HG03378 (cell line): ENCODE results near the gene MYO1A.
"Not testable (repeated sequence)": the region's sequence is repeated elsewhere in the genome, so short reads cannot be mapped to it uniquely, and the experiment has no call there.

Experiments
- ATAC-seq: cut with Tn5 transposase; IDR thresholded peaks from one replicate; pipeline ENCODE4 v1.9.1; 2021; ENCODE audit warnings: mild to moderate bottlenecking, moderate library complexity; ENCODE audit not compliant: unreplicated experiment

MYO1A gene

DNA sequence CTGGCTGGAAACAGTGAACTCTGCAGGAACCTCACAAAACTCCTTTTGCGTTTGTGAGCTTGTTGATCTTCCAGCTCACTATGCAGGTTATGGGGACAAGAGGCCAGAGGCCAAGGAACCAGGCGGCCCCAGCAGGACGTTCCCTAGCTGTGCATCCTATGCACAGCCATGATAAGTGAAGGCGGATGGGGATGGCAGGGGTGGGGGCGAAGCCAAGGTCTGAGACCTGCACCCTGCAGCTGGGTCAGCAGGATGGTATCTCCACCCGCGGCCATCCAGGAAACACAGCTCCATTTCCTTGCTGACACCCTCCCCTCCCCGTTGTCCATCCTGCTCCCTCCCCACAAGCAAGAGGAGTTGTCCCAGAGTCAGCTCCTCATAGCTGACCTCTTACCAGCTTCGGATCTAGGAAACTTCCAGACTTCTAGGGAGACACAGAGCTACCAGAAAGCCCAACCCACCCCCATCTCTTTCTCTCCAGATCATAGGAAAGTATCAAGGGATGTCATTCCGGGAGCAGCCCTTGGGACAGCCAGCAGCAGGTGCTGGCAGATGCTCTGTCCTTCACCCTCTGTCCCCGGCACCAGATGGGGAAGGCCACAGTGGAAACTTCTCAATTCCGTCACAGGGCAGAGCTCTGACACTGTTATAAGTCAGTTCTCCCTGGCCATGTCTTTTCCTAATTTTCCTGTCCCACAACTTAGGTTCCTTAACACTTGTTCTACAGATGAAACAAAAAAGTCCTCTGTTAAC lies 53.0 kb downstream of the MYO1A start:
- no peak for ATAC-seq

DNA sequence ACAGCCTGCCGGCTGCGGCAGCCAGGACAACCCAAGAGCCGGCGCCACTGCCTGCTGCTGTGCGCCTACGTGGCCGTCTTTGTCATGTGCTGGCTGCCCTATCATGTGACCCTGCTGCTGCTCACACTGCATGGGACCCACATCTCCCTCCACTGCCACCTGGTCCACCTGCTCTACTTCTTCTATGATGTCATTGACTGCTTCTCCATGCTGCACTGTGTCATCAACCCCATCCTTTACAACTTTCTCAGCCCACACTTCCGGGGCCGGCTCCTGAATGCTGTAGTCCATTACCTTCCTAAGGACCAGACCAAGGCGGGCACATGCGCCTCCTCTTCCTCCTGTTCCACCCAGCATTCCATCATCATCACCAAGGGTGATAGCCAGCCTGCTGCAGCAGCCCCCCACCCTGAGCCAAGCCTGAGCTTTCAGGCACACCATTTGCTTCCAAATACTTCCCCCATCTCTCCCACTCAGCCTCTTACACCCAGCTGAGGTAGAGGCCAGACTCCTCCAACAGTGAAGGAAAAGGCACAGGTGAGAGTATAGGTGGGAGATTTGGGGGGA lies 53.9 kb downstream of the MYO1A start:
- no peak for ATAC-seq

GRCh38 chr12:56995201-56995929 lies 54.6 kb downstream of the MYO1A start:
- no peak for ATAC-seq

DNA sequence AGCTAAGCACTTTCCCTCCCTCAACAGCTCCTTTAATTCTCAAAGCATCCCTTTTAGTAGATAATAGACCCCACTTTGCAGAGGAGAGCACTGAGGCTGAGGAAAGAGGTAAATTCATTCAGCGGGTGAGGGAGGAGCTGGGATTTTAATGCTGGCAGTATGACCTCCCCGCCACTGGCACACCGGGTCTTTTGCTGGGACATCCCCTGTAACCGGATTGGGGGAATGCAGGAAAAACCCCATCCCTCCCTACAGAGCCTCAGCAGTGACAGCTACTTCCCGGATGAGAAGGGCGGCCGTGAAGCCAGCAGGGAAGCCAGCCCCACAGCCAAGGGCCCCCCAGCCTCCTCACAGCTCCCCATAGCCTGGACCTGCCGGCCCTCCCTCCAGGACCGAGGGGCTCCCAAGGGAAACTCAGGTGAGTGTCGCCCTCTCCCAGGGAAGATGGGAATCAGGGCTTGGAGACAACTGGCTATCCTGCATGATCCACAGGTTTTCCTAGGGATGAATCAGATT lies 55.6 kb downstream of the MYO1A start:
- no peak for ATAC-seq

- ATAC-seq = no peak
Measured at GRCh38 chr12:56993346-56993745, 56.6 kb downstream of the MYO1A start.

DNA sequence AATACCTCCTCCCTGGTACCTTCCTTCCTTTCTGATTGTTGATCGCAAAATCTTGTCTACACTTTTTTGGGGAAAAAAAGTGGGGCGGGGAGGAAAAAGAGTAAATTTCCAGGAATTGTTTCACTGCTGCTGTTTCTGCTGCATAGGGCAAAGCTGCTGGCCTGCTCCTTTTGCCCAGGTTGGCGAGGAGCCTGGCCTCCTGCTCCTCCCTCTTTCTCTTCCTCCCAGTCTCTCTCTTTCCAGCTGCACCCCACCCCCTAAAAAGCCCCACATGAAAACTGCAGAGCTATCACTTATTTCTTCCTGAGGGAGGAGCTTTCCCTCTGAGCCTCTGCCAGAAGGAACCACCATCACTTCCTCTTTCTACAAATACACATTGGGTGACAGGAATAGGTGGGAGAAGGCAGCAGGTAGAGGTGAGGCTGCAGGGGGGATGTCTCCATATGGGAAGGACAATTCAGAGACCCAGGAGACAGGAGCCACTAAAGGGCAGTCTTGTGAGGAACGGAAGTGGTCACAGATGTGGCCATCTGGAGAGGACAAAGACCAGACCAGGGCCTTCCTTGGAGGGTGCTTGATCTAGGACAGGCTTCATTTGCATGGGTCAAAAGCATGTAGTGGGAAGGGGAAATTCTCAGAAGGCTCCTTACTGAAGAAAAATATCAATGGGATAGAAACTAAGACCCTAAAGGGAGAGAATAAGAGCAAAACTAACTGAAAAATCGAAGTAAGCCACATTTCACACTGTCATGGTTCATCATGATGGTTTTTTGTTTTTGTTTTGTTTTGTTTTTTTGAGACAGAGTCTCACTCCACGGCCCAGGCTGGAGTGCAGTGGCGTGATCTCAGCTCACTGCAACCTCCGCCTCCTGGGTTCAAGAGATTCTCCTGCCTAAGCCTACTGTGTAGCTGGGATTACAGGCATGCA lies 58.3 kb downstream of the MYO1A start:
- no peak for ATAC-seq

- no peak for ATAC-seq
Measured at GRCh38 chr12:56990648-56991318, 59.1 kb downstream of the MYO1A start.

DNA sequence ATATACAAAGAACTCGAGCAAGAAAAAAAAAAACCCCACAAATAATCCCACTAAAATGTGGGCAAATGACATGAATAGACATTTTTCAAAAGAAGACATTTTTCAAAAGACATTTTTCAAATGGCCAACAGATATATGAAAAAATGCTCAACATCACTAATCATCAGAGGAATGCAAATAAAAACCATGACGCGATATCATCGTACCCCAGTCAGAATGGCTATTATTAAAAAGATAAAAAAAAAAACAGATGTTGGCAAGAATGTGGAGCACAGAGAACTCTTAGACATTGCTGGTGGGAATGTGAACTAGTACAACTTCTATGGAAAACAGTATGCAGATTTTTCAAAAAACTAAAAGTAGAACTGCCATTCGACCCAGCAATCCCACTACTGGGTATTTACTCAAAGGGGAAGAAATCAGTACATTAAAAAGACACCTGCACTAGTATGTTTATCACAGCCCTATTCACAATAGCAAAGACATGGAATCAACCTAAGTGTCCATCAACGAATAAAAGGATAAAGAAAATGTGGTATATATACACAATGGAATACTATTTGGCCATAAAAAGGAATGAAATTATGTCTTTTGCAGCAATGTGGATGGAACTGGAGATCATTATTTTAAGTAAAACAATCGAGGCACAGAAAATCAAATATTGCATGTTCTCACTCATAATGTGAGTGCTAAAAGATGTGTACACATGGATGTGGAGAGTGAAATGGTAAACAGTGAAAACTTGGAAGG lies 59.9 kb downstream of the MYO1A start:
- ATAC-seq = no peak

- no peak for ATAC-seq
Measured at GRCh38 chr12:56988207-56988739, 61.7 kb downstream of the MYO1A start.

GRCh38 chr12:56987551-56988053 lies 62.3 kb downstream of the MYO1A start:
- no peak for ATAC-seq

DNA sequence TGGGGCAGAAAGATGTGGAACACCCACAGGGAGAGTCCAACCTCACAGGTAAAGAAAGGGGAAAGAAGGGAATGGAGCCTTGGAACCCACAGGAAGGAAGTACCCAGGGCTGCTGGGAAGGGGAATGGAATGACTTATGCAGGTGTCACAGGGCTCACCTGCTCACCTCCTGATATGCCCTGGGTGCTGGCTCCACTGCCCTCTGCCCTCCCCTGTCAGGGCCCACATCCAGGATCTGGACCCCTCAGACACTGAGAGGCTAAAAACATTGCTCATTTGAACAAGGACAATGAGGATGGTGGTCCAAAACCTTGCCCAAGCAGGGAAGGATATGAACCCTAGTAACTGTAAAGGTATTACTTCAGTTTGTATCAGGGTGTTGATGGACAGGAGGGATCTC lies 62.9 kb downstream of the MYO1A start:
- ATAC-seq = no peak

DNA sequence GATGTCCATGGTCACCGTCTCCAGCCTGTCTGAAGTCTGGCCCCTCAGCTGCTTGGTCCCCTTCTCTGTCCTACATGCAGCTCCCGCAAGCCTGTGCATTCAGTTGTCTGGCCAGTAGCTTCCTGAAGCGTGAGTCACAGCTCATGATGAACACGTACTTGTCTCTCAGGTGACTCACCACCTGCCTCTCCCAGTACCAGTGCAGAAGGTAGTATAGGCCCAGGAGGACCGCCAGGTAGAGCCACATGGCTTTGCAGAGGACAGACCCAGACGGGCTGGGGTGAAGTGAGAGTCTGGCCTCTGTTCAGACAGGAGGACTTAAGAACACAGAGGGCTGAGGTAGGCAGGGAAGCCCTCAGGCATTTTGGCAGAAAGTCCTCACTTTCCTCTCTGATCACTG lies 64.2 kb downstream of the MYO1A start:
- ATAC-seq = not testable (repeated sequence)

GRCh38 chr12:56983386-56983785 lies 66.5 kb downstream of the MYO1A start:
- no peak for ATAC-seq

GRCh38 chr12:56982578-56983236 lies 67.2 kb downstream of the MYO1A start:
- ATAC-seq = not testable (repeated sequence)

GRCh38 chr12:56980941-56981530 lies 68.9 kb downstream of the MYO1A start:
- ATAC-seq = no peak

- ATAC-seq = no peak
Measured at GRCh38 chr12:56980268-56980667, 69.7 kb downstream of the MYO1A start.

DNA sequence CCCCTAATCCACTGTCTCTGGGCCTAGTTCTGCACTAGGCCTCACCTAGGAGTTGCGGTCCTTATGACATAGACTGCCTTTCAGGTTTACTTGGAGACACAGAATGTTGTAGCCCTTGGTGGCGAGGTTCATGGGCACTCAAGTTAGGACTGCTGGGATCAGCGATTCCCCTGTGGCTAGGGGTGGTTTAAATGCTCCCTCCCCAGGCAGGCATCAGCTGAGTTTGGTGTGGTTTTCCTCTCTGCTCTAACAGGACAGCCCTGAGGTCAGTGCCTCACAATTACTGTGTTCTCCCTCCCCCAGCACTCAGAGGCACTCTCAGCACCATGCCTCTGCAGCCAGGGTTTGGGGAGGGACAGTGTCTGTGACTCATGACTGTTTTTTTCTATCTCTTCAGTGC lies 70.3 kb downstream of the MYO1A start:
- no peak for ATAC-seq
